ENCODE results near the gene PELO. TPM values are rescaled to one million over a fixed set of nuclear protein-coding genes. Genes with fewer than 3 reads are reported as not detected.

Gene PELO
- 11.0 and 11.8 TPM in 2 replicates for total RNA-seq
- long read RNA-seq, partial matches to known transcripts = 96 of 99 reads
- long read RNA-seq, other reads (novel, unspliced or antisense) = 3 of 99 reads

GRCh38 chr5:52787600-52788504 is at the start of gene PELO, which contains the start of gene ITGA1:
Gene PELO, plus strand, starts transcription at chr5:52787916. Its CDS starts 12,479 bp downstream, at chr5:52800395.
Gene ITGA1, plus strand, starts transcription at chr5:52787916. Its CDS starts 438 bp downstream, at chr5:52788354.
- peak; percentile 74 for DNase-seq (ENCODE audit: low spot score, unreplicated experiment)
- peak within 1 kb of the TSS; percentile 26 for H3K27ac Mint-ChIP-seq
- no peaks in the 10 kb centered on the region for H3K36me3 Mint-ChIP-seq (ENCODE audit: insufficient read depth)
- TF ChIP-seq CTCF (IDR thresholded peaks at IDR 0.05; ENCODE audit: unreplicated experiment) = peak; percentile 58
- peaks cover 4% of the 10 kb centered on the region for H3K27me3 Mint-ChIP-seq
- peaks cover 21% of the 10 kb centered on the region for H3K4me1 Mint-ChIP-seq (ENCODE audit: low read depth)
- H3K4me3 Mint-ChIP-seq (ENCODE audit: low read depth) = peak within 1 kb of the TSS; percentile 85
- H3K9me3 Mint-ChIP-seq (ENCODE audit: low read depth) = no peaks in the 10 kb centered on the region

GRCh38 chr5:52738095-52738506 is 49.6 kb upstream of the PELO start:
- Mint-ChIP-seq H3K27me3 (no peaks in the 10 kb centered on the region), H3K4me3 (ENCODE audit: low read depth) (no peak overlapping the region), H3K9me3 (ENCODE audit: low read depth) (peaks cover 2% of the 10 kb centered on the region), H3K36me3 (ENCODE audit: insufficient read depth) (no peaks in the 10 kb centered on the region), H3K4me1 (ENCODE audit: low read depth) (no peaks in the 10 kb centered on the region), H3K27ac (no peak overlapping the region)
- no peak for DNase-seq (ENCODE audit: low spot score, unreplicated experiment)
- no peak for TF ChIP-seq CTCF (IDR thresholded peaks at IDR 0.05; ENCODE audit: unreplicated experiment)

- H3K9me3 Mint-ChIP-seq (ENCODE audit: low read depth) = peaks cover 2% of the 10 kb centered on the region
- no peaks in the 10 kb centered on the region for H3K4me1 Mint-ChIP-seq (ENCODE audit: low read depth)
- no peaks in the 10 kb centered on the region for H3K36me3 Mint-ChIP-seq (ENCODE audit: insufficient read depth)
- H3K4me3 Mint-ChIP-seq (ENCODE audit: low read depth) = no peak overlapping the region
- TF ChIP-seq CTCF (IDR thresholded peaks at IDR 0.05; ENCODE audit: unreplicated experiment) = no peak
- H3K27ac Mint-ChIP-seq = no peak overlapping the region
- H3K27me3 Mint-ChIP-seq = no peaks in the 10 kb centered on the region
- no peak for DNase-seq (ENCODE audit: low spot score, unreplicated experiment)
These were observed 47.7 kb upstream of the PELO start for GRCh38 chr5:52740007-52740406.

GRCh38 chr5:52743012-52743411 is 44.7 kb upstream of the PELO start:
- no peaks in the 10 kb centered on the region for H3K9me3 Mint-ChIP-seq (ENCODE audit: low read depth)
- no peaks in the 10 kb centered on the region for H3K4me1 Mint-ChIP-seq (ENCODE audit: low read depth)
- DNase-seq (ENCODE audit: low spot score, unreplicated experiment) = no peak
- no peak for TF ChIP-seq CTCF (IDR thresholded peaks at IDR 0.05; ENCODE audit: unreplicated experiment)
- H3K27me3 Mint-ChIP-seq = no peaks in the 10 kb centered on the region
- no peaks in the 10 kb centered on the region for H3K36me3 Mint-ChIP-seq (ENCODE audit: insufficient read depth)
- no peak overlapping the region for H3K27ac Mint-ChIP-seq
- no peak overlapping the region for H3K4me3 Mint-ChIP-seq (ENCODE audit: low read depth)

GRCh38 chr5:52743529-52743928 is 44.2 kb upstream of the PELO start:
- Mint-ChIP-seq H3K36me3 (ENCODE audit: insufficient read depth) (no peaks in the 10 kb centered on the region), H3K9me3 (ENCODE audit: low read depth) (no peaks in the 10 kb centered on the region), H3K27ac (no peak overlapping the region), H3K27me3 (no peaks in the 10 kb centered on the region), H3K4me3 (ENCODE audit: low read depth) (no peak overlapping the region), H3K4me1 (ENCODE audit: low read depth) (no peaks in the 10 kb centered on the region)
- TF ChIP-seq CTCF (IDR thresholded peaks at IDR 0.05; ENCODE audit: unreplicated experiment) = no peak
- DNase-seq (ENCODE audit: low spot score, unreplicated experiment) = no peak

All from progenitor cell of endocrine pancreas (in vitro differentiated cells).